Astrocyte (in vitro differentiated cells and primary cell): ENCODE data around the gene CFAP74. TPM values are rescaled to one million over a fixed set of nuclear protein-coding genes. Genes with fewer than 3 reads are reported as not detected.

Experiments
- DNase-seq: peaks from one replicate; pipeline ENCODE4 v3.0.0-alpha.2; 2010; ENCODE audit warnings: low read depth
- FAIRE-seq: peaks from 2 replicates; lab custom pipeline; 2011; peaks lifted over from hg19 to GRCh38; lab: Jason Lieb, UNC
- H2AFZ ChIP-seq: 2 replicates; pipeline ENCODE4 v1.6.0; 2012; ENCODE audit warnings: low read depth, low read length, inconsistent platforms
- H3K27ac ChIP-seq: 2 replicates; pipeline ENCODE4 v1.5.1; 2011; ENCODE audit warnings: low read depth, low read length, inconsistent platforms
- H3K27me3 ChIP-seq: 2 replicates; pipeline ENCODE4 v1.6.0; 2011; ENCODE audit warnings: low read length, inconsistent platforms; ENCODE audit not compliant: insufficient read depth
- H3K36me3 ChIP-seq: 2 replicates; pipeline ENCODE4 v1.5.1; 2011; ENCODE audit warnings: low read length, inconsistent platforms; ENCODE audit not compliant: insufficient read depth
- H3K4me1 ChIP-seq: 2 replicates; pipeline ENCODE4 v1.5.1; 2011; ENCODE audit warnings: low read length, inconsistent platforms; ENCODE audit not compliant: insufficient read depth
- H3K4me2 ChIP-seq: 2 replicates; pipeline ENCODE4 v1.6.0; 2012; ENCODE audit warnings: low read length, inconsistent platforms
- H3K4me3 ChIP-seq: 2 replicates; pipeline ENCODE4 v1.5.1; 2011; ENCODE audit warnings: low read depth, mild to moderate bottlenecking, low read length, inconsistent platforms; ENCODE audit not compliant: insufficient read depth
- H3K79me2 ChIP-seq: 2 replicates; pipeline ENCODE4 v1.6.0; 2012; ENCODE audit warnings: mild to moderate bottlenecking, low read length, inconsistent platforms; ENCODE audit not compliant: insufficient read depth
- H3K9ac ChIP-seq: 2 replicates; pipeline ENCODE4 v1.6.0; 2012; ENCODE audit warnings: mild to moderate bottlenecking, low read length, inconsistent platforms
- H3K9me3 ChIP-seq: 2 replicates; pipeline ENCODE4 v1.5.1; 2012; ENCODE audit warnings: low read depth, mild to moderate bottlenecking, low read length, inconsistent platforms; ENCODE audit not compliant: insufficient read depth
- H4K20me1 ChIP-seq: 2 replicates; pipeline ENCODE4 v1.6.0; 2012; ENCODE audit warnings: low read length, inconsistent platforms; ENCODE audit not compliant: insufficient read depth
- H3K27ac Mint-ChIP-seq: one replicate; pipeline ENCODE4 v1.8.0; 2021; ENCODE audit warnings: mild to moderate bottlenecking, mixed read lengths; ENCODE audit not compliant: unreplicated experiment
- H3K27me3 Mint-ChIP-seq: one replicate; pipeline ENCODE4 v1.8.0; 2021; ENCODE audit warnings: low read depth, mixed read lengths; ENCODE audit not compliant: unreplicated experiment
- H3K36me3 Mint-ChIP-seq: one replicate; pipeline ENCODE4 v1.8.0; 2021; ENCODE audit warnings: low read depth, mixed read lengths; ENCODE audit not compliant: unreplicated experiment
- H3K4me1 Mint-ChIP-seq: one replicate; pipeline ENCODE4 v1.8.0; 2021; ENCODE audit warnings: low read depth, mixed read lengths; ENCODE audit not compliant: unreplicated experiment
- H3K4me3 Mint-ChIP-seq: one replicate; pipeline ENCODE4 v1.8.0; 2021; ENCODE audit warnings: mild to moderate bottlenecking, moderate library complexity, mixed read lengths; ENCODE audit not compliant: unreplicated experiment
- H3K9me3 Mint-ChIP-seq: one replicate; pipeline ENCODE4 v1.8.0; 2021; ENCODE audit warnings: mild to moderate bottlenecking, mixed read lengths; ENCODE audit not compliant: unreplicated experiment
- EZH2 ChIP-seq: IDR thresholded peaks from 2 replicates; pipeline ENCODE4 v1.6.1; 2012; ENCODE audit warnings: mild to moderate bottlenecking, low read length, inconsistent platforms; ENCODE audit not compliant: insufficient read depth
- total RNA-seq: library from RNA; stranded (reverse); gene quantifications from 2 replicates; pipeline ENCODE4 v1.2.1, GENCODE V29; 2021
- TF ChIP-seq, protein P1 (sequence below): IDR thresholded peaks from 2 replicates; pipeline ENCODE4 v1.5.1; 2011; ENCODE audit warnings: low read depth, mild to moderate bottlenecking, inconsistent platforms, low read length, moderate library complexity; ENCODE audit not compliant: insufficient read depth

The CFAP74 gene
- total RNA-seq, 1 donor from 2014 or later: not detected

- no peak overlapping the region for H3K4me3 Mint-ChIP-seq
- H3K9ac ChIP-seq: no peak overlapping the region
- DNase-seq (no peak), FAIRE-seq (no peak)
- no peak overlapping the region for H3K27ac ChIP-seq
- no peaks in the 10 kb centered on the region for H3K9me3 ChIP-seq
- H3K9me3 Mint-ChIP-seq: no peaks in the 10 kb centered on the region
- H3K4me3 ChIP-seq: no peak overlapping the region
- no peaks in the 10 kb centered on the region for H3K79me2 ChIP-seq
- peaks cover 14% of the 10 kb centered on the region for H3K27me3 ChIP-seq
- no peaks in the 10 kb centered on the region for H3K36me3 Mint-ChIP-seq
- H3K4me2 ChIP-seq: no peak overlapping the region
- H4K20me1 ChIP-seq: no peaks in the 10 kb centered on the region
- no peak overlapping the region for H3K27ac Mint-ChIP-seq
- no peaks in the 10 kb centered on the region for H3K4me1 ChIP-seq
- H3K36me3 ChIP-seq: no peaks in the 10 kb centered on the region
- H3K4me1 Mint-ChIP-seq: no peaks in the 10 kb centered on the region
- peaks cover 39% of the 10 kb centered on the region for H3K27me3 Mint-ChIP-seq
- H2AFZ ChIP-seq: no peak overlapping the region
- TF ChIP-seq, protein P1, sequence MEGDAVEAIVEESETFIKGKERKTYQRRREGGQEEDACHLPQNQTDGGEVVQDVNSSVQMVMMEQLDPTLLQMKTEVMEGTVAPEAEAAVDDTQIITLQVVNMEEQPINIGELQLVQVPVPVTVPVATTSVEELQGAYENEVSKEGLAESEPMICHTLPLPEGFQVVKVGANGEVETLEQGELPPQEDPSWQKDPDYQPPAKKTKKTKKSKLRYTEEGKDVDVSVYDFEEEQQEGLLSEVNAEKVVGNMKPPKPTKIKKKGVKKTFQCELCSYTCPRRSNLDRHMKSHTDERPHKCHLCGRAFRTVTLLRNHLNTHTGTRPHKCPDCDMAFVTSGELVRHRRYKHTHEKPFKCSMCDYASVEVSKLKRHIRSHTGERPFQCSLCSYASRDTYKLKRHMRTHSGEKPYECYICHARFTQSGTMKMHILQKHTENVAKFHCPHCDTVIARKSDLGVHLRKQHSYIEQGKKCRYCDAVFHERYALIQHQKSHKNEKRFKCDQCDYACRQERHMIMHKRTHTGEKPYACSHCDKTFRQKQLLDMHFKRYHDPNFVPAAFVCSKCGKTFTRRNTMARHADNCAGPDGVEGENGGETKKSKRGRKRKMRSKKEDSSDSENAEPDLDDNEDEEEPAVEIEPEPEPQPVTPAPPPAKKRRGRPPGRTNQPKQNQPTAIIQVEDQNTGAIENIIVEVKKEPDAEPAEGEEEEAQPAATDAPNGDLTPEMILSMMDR: no peak
- TF ChIP-seq EZH2: no peak
Observed at GRCh38 chr1:2036287-2036686, 32.7 kb upstream of the CFAP74 start.

- H3K9me3 Mint-ChIP-seq: no peaks in the 10 kb centered on the region
- Histone ChIP-seq H3K9ac (no peak overlapping the region), H3K27me3 (peaks cover 2% of the 10 kb centered on the region), H3K27ac (no peak overlapping the region), H4K20me1 (no peaks in the 10 kb centered on the region), H2AFZ (no peak overlapping the region), H3K4me2 (no peak overlapping the region), H3K36me3 (no peaks in the 10 kb centered on the region), H3K79me2 (no peaks in the 10 kb centered on the region), H3K4me1 (no peaks in the 10 kb centered on the region), H3K4me3 (no peak overlapping the region), H3K9me3 (no peaks in the 10 kb centered on the region)
- DNase-seq: no peak
- TF ChIP-seq, protein P1: no peak
- no peak for TF ChIP-seq EZH2
- no peaks in the 10 kb centered on the region for H3K4me1 Mint-ChIP-seq
- no peak overlapping the region for H3K27ac Mint-ChIP-seq
- FAIRE-seq: no peak
- H3K4me3 Mint-ChIP-seq: no peak overlapping the region
- H3K36me3 Mint-ChIP-seq: no peaks in the 10 kb centered on the region
- peaks cover 35% of the 10 kb centered on the region for H3K27me3 Mint-ChIP-seq
Observed at GRCh38 chr1:2033165-2033564, 29.6 kb upstream of the CFAP74 start.

GRCh38 chr1:2032737-2033136 lies 29.2 kb upstream of the CFAP74 start:
- Mint-ChIP-seq H3K9me3 (no peaks in the 10 kb centered on the region), H3K27me3 (peaks cover 33% of the 10 kb centered on the region), H3K4me3 (no peak overlapping the region), H3K36me3 (no peaks in the 10 kb centered on the region), H3K27ac (peak overlapping the region; percentile 26), H3K4me1 (no peaks in the 10 kb centered on the region)
- Histone ChIP-seq H3K27ac (no peak overlapping the region), H3K4me3 (no peak overlapping the region), H3K9me3 (no peaks in the 10 kb centered on the region), H3K27me3 (no peaks in the 10 kb centered on the region), H3K4me1 (no peaks in the 10 kb centered on the region), H2AFZ (no peak overlapping the region), H4K20me1 (no peaks in the 10 kb centered on the region), H3K79me2 (no peaks in the 10 kb centered on the region), H3K9ac (no peak overlapping the region), H3K4me2 (no peak overlapping the region), H3K36me3 (no peaks in the 10 kb centered on the region)
- no peak for TF ChIP-seq EZH2
- TF ChIP-seq, protein P1: no peak
- no peak for FAIRE-seq
- DNase-seq: no peak
